Fibroblast of skin of right quadriceps (primary cell): Measurements from ENCODE around the gene CSTA.
A peak's percentile ranks its signal among the peaks of the same experiment; 100 is the strongest.
"Not testable (repeated sequence)": the region's sequence is repeated elsewhere in the genome, so short reads cannot be mapped to it uniquely, and the experiment has no call there.

ENCODE experiments used
- DNase-seq: peaks from one replicate; pipeline ENCODE4 v3.0.0-alpha.2; 2013

Gene CSTA

DNA sequence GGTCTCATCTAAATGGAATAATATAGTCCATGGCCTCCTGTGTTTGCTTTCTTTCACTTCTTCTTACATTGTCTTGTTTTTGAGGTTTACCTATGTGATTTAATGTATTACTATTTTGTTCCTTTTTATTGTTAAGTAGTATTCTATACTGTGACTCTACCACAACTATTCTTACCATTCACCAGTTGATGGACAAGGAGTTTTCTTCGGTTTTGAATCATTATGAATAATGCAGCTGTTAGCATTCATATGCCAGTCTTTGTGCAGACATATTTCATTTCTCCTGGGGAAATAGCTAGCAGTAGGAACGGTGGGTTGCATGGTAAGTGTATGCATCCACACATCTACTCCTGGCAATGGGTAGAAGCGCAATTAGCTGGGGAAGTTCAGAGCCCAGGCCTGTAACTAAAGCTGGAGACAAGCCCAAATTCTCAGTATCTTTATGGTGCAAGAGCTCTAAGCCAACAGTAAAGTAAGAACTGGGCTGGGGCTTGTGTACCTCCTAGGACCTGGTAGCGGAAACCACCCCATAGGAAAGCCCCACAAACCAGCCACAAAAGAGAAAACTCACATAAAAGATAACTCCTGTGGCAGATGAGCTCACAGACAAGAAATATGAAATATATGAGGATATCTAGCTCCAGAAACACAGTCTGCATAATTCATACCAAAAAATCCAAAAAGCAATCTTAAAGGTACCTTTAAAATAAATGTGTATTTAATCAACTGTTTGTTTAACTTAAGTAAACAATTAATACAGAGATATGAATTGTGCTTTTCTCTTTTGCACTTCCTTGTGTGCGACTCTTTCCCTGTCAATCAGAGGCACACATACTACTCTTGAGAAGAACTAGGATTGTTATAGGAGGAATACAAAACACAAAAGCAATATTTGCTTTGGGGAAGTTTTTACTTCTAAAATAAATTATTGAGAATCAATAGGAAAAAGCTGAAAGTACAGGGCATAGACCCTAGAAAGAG is 2.7 kb upstream of the CSTA start:
- DNase-seq: no peak

DNA sequence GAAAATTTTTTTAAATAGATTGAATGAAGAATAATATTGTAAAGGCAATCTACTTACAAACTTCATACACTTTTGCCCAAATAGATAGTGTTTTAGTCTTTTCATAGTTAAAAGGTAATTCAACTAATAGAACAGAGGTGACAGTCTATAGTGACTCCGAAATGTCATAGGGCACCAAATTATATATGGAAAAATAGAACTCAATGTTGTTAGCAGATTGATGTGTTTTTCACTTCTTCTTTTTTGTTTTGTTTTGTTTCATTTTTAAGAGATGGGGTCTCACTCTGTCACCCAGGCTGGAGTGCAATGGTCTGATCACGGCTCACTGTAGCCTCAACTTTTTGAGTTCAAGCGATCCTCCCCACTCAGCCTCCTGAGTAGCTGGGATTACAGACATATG is 721 bp downstream of the CSTA start:
- no peak for DNase-seq

DNA sequence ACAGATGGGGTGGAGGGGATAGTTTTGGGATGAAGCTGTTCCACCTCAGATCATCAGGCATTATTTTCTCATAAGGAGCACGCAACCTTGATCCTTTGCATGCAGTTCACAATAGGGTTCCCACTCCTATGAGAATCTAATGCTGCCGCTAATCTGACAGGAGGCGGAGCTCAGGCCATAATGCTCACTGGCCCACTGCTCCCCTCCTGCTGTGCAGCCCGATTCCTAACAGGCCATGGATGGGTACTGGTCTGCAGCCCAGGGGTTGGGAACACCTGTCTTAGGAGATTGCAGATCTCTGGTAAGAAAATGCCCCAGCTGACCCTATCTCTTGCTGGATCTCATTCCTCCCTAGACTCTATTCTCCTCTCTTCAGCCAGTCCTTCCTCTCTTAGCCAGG is 6.8 kb downstream of the CSTA start:
- DNase-seq: no peak

DNA sequence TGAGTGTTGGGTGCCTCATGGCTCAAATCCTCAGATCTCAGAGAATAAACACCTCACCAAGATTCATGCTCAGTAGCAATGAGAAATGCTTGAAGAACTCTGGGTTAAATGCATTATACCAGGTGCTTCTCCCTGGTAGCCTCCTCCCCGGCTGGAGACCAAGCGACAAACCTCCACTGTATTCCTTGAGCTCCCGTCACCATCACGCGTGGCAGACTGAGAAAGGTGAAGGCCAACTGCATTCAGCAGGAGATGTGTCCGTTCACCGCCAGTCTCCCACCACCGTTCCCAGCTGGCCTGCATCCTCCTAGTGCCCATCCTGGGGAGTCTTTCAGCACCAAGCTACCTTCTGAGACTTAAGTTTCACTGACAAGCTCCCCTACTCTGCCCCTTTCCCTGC is 7.5 kb downstream of the CSTA start:
- DNase-seq: no peak

DNA sequence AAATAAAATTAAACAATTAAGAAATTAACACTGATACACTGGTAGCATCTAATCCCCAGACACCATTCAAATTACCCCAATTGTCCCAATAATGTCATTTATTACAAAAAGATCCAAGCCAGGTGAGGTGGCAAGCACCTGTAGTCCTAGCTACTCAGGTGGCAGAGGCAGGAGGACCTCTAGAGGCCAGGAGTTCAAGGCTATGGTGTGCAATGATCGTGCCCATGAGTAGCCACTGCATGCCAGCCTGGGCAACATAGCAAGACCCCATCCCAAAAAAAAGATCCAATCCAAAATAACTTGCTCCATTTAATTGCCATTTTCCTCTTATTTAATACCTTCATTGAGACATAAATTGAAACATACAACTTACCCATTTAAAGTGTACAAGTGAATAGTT is 17.8 kb downstream of the CSTA start:
- no peak for DNase-seq

DNA sequence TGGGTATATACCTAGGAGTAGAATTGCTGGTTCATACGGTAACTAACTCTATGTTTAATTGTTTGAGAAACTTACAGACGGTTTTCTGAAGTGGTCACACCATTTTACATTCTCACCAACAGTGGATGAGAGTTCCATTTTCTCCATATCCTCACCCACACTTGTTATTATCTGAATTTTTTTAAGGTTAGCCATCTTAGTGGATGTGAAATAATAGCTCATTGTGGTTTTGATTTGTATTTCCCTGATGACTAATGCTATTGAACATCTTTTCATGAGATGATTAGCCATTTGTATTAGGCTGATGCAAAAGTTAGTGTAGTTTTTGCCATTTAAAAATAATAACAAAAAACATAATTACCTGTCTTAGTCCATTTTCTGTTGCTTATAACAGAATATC is 18.6 kb downstream of the CSTA start:
- no peak for DNase-seq

DNA sequence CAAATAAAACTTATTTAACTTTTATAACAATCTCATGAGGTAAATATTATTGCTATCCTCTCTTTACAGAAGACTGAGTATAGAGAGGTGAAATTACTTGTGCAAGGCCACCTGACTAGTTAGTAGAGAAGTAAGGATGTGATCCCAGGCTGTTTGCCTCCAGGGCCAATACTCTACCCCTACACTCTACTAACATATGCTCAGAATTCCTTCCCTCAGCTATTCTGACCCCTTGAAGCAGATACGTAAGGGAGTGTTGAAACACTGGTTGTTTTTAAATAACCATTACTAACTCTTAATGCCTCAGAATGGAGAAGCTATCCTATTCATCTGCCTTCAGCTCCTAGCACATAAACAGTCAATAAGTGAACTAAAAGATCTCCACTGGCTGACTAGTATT is 24.1 kb downstream of the CSTA start:
- DNase-seq: no peak

DNA sequence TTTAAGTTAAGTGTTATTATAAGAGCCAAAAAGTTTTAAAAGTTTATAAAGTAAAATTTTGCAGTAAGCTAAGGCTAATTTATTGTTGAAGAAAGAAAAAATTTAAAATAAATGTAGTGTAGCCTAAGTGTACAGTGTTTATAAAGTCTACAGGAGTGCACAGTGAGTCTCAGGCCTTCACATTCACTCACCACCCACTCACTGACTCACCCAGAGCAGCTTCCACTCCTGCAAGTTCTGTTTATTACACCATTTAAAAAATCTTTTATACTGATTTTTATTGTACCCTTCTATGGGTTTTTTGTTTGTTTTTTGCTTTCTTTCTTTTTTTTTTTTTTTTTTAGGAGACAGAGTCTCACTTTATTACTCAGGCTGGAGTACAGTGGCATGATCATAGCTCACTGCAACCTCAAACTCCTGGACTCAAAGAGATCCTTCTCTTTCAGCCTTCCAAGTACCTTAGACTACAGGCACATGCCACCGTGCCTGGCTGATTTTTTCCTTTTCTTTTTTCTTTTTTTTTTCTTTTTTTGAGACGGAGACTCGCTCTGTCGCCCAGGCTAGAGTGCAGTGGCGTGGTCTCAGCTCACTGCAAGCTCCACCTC is 25.9 kb downstream of the CSTA start:
- peak; percentile 31 for DNase-seq

DNA sequence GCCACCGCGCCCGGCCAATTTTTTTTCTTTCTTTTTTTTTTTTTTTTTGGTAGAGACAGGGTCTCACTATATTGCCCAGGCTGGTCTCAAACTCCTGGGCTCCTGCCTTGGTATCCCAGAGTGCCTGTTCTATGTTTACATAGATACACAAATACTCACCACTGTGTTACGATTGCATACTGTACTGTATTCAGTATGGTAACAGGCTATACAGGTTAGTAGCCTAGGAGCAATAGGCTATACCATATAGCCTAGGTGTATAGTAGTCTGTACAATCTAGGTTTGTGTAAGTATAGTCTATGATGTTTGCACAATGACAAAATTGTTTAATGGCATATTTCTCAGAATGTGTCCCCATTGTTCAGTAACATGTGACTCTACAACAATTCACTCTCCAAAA is 26.6 kb downstream of the CSTA start:
- DNase-seq: no peak

DNA sequence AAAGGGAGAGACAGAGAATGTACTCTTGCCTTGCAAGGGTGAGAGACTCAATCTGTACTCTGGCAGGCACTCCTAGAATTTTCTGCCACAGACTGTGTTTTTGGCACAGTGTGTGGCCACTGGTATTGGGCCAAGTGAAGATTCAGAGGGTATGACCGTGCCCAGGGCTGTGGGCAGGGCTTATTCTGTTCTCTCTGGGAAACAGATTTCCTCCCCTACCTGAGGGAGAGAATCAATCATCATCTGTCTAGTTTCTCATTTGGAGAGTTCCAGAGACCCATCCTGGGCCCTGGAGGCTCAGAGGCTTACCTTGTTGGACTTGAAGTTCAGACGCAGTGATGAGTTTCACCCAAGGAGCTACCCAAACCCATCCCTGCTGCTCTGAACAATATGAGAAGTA is 28.2 kb downstream of the CSTA start:
- no peak for DNase-seq

DNA sequence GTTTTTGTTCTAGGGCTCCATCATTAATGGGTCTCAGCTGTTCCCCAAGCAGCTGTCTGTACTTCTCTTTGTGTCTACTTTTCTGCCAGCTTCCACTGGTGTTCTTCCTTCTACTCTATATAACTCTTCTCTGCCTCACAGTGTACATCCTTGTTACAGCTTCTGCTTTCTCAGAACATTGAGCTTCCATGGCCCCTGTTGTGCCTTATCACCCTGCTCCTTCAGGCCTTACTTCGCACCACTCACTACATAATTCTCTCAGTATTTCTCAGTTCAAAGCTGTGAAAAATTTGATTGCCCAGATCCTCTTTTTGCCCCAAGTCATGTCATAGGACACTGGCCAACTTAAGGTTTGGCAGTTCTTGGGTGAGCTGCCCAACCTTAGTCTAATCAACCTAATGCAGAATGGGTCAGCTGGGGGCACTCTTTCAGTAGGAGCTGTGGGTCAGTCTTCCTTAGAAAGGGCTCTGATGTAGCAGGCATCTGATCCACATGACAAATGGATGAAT is 28.9 kb downstream of the CSTA start:
- no peak for DNase-seq

DNA sequence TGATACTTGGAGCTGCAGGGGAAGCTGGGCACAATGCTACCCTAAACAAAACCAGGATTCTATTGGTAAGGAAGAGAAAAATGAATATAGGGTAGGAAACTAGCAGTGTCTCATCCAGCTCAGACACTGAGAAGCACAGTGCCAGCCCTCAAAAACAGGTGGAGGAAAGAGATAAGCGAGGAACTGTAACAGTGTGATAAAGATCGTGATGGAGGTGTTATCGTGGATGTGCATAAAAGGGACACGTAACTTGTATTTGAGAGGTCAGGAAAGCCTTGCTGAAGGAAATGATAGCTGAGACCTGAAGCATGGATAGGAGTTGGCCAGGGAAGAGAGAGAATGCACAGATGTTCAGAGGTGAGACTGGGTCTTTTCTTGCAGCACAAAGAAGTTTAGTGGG is 30.6 kb downstream of the CSTA start:
- no peak for DNase-seq

DNA sequence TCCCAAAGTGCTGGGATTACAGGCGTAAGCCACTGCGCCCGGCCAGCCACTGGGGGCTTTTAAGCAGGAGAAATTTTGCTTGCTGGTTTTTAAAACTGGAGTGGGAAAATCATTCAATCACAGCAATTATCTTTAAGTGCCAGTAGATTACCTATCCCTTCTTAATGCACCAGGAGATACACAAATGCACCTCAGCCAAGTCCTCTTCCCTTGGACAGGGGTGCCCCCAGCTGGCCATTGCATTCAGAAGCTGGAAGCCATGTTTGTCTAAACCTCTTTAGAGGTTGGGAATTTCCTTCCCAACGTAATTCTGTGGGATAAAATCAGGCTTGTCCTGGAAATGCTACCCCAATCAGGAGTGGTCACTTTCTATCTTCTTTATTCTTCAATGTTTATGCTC is 31.4 kb downstream of the CSTA start:
- DNase-seq: peak; percentile 10

DNA sequence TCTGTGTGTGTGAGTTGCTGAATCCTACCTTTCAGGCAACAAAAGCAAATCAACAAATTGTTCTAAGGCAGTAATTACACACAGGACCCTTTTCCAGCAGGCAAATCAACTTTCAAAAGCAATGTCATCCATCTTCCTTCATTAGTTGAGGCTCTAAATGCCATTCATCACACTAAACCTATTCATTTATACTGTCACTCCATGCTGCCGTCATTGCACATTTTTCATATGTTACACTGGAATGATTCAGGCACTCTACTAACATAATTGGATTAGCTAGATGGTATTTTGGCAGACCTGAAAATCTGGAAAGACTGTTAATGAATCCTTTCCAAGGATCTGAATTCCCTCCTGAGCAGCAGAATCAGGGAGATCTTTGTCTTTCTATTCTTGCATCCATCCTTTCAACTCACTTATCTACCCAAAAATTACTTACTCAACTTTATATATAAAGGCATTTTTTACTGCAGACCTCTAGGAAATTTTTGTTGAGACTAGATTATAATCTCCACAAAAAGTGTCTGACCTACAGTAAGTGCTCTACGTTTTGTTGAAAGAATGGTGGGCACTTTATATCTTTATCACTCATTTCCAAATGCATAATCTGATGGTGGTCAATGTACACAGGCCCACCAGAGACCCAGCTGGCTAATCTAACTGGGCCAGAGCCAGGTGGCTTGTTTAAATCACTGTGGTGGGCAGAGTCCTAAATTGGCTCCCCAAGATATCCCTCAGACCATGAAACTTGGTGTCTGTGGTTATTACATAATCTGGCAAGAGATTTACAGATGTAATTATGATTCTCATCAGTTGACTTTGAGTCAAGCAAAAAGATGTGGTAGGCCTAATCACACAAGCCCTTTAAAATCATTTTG is 33.0 kb downstream of the CSTA start:
- DNase-seq: peak; percentile 10

DNA sequence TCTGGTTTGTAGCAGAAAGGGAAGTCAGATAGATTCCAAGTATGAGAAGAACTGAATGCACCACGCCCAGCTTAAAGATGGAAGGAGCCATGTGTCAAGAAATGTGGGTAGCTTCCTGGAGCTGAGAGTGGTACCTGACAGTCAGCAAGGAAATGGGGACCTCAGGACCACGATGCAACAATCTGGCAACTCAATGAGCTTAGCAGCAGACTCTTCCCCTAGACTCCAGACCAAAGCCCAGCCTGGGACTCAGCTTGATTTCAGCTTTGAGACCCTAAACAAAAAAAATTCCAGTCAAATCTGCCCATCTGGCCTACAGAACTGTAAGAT is 33.6 kb downstream of the CSTA start:
- DNase-seq: no peak

DNA sequence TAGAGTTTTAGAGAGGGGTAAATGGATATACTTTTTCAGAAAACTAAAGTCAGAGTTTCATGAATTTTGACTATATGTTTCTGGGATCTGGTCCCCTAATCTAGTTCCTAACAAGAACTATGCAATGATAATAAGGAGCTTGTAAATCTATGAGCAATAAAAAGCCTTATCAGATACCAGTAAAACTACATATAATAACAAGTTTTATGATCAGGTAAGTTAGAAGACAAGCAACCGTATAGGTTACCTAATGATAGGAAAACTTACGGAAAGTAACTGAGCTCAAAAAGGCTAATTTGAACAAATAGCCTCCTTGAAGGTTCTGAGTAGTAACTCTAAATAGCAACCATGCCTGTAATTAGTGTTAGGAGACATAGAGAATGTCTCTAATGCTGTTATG is 37.0 kb downstream of the CSTA start:
- no peak for DNase-seq

DNA sequence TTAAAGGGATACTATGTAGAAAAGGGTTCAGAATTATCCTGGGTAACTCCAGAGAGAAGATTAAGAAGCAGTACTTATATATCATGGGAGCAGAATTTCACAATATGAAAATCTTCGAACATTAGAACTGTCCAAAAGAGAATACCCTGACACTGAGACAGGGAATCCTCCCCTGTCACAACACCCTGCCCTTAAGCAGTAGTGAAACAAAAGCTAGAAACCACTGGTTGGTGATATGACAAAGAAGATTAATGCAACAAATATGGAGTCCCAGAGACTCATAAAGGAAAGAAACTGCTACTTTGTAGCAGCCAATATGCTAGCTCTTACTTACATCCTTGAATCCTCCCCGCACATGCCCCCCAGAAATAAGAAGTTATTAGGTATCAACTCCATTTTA is 39.4 kb downstream of the CSTA start:
- DNase-seq: no peak

DNA sequence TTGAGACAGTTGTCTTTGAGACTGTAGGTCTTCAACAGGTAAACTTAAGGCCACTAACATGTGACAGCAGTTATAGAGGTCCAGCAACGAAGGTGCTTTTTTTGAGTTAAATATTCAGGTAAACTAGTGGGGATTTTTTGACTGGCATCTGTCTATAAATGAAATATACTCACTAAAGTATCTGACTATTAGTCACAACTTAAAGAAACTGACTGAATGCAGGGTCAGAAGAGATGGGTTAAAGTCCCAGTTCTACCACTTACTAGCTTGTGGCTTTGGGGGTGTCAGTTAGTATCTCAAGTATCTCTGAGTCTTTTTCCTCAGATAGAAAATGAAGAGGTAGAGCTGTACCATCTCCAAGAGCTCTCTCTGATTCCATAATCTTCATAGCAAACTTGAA is 40.0 kb downstream of the CSTA start:
- DNase-seq: no peak

DNA sequence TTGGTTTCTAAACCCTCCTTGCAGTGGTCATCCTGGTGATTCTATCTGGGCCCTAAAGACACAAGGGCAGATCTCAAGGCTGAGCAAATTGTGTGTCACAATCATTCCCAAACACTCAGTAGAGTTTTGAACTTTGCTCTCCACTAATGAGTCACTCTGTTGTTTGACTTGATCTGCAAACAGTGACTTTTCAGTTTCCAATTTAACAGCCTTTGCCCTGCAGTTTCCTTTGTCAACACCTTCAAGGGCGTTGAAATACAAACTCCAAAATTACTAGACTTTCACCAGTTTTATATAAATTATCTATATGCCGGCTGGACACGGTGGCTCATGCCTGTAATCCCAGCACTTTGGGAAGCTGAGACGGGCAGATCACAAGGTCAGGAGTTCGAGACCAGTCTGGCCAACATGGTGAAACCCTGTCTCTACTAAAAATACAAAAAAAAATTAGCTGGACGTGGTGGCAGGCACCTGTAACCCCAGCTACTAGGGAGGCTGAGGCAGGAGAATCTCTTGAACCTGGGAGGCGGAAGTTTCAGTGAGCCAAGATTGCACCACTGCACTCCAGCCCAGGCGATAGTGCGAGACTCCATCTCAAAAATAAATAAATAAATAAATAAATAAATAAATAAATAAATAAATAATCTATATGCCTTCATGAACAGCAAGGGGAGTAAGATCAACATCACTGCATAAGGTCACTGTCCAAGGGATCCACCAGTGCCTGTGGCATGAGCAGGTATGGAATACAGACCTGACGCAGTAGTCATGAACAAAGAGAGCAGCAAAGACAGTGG is 40.7 kb downstream of the CSTA start:
- not testable (repeated sequence) for DNase-seq

DNA sequence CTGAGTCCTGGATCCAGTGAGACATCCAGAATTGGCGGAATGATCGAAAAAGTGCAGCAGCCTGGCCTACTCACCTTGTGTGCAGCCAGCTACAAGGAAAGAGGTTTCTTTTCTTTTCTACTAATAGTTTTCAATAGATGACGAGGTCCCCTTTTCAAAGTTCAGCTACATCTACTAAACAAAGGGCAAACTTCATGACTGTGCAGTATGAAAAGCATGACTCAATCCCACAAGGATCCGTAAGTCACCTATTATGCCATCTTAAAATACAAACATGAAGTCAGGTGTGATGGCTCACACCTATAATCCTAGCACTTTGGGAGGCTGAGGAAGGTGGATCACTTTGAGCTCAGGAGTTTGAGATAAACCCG is 41.3 kb downstream of the CSTA start:
- no peak for DNase-seq

DNA sequence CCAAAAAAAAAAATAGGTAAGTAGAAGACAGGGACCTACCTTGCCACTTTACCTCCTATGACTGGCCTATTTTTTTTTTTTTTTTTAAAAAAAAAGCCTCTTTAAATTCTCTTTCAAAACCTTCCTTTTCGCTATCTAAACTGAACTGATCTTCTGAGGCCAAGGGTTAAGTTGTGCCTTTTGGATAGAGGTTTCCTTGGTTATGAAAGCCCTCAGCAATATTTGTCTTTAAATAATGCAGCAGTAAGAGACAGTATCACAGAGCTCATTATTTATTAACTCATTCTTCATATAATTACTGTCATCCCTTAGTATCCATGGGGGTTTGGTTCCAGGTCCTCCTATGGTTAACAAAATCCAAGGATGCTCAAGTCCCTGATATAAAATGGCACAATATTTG is 49.0 kb downstream of the CSTA start:
- no peak for DNase-seq

DNA sequence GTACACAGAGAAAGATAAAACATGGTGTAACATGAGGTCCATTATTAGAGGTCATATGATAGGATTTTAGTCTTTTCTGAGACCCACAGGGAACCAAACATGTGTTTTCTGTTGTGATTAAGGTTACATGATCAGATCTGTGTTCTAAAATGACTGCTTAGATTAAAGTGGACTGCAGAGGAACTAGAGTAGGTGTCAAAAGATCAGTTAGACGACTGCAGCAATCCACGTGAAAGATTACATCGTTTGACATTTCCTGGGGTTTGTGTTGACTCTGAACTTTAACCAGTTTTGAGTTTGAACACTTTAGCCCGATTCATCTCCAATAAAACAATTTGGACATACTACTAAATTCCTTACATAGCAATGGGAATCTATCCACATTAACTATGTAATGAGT is 52.9 kb downstream of the CSTA start:
- no peak for DNase-seq
